Raji (cell line): ENCODE data around the gene ETV2.
A peak's percentile ranks its signal among the peaks of the same experiment; 100 is the strongest.

Source experiments
- POLR2A ChIP-seq: IDR thresholded peaks from 2 replicates; pipeline ENCODE4 v1.6.1; 2011; ENCODE audit warnings: low read depth, low read length, control low read depth; ENCODE audit not compliant: insufficient read depth

ETV2 gene

GRCh38 chr19:35645680-35646511 is 4.4 kb downstream of the ETV2 start:
- TF ChIP-seq POLR2A: no peak

GRCh38 chr19:35648017-35648961 is 6.7 kb downstream of the ETV2 start, which contains the start of gene COX6B1:
Gene COX6B1 (plus strand): TSS chr19:35648323. CDS start chr19:35651244, 2,921 bp downstream.
- peak; percentile 94 for TF ChIP-seq POLR2A

GRCh38 chr19:35650581-35650980 is 9.0 kb downstream of the ETV2 start:
- no peak for TF ChIP-seq POLR2A

GRCh38 chr19:35655600-35655999 is 14.1 kb downstream of the ETV2 start:
- no peak for TF ChIP-seq POLR2A

- no peak for TF ChIP-seq POLR2A
Measured at GRCh38 chr19:35656700-35657099, 15.2 kb downstream of the ETV2 start.

GRCh38 chr19:35657904-35658700 is 16.6 kb downstream of the ETV2 start:
- no peak for TF ChIP-seq POLR2A

GRCh38 chr19:35661995-35662340 is 20.4 kb downstream of the ETV2 start:
- TF ChIP-seq POLR2A: no peak

- no peak for TF ChIP-seq POLR2A
Measured at GRCh38 chr19:35663981-35664380, 22.4 kb downstream of the ETV2 start.

- TF ChIP-seq POLR2A: no peak
Measured at GRCh38 chr19:35665157-35665556, 23.6 kb downstream of the ETV2 start.

- no peak for TF ChIP-seq POLR2A
Measured at GRCh38 chr19:35665604-35666003, 24.1 kb downstream of the ETV2 start.

- no peak for TF ChIP-seq POLR2A
Measured at GRCh38 chr19:35666251-35666913, 24.8 kb downstream of the ETV2 start, which contains the start of gene UPK1A. Gene UPK1A (plus strand): TSS chr19:35666517. CDS start chr19:35666813, 296 bp downstream.

- TF ChIP-seq POLR2A: no peak
Measured at GRCh38 chr19:35669566-35669965, 28.0 kb downstream of the ETV2 start.

- TF ChIP-seq POLR2A: no peak
Measured at GRCh38 chr19:35669974-35670373, 28.4 kb downstream of the ETV2 start.

- TF ChIP-seq POLR2A: no peak
Measured at GRCh38 chr19:35670686-35671085, 29.1 kb downstream of the ETV2 start.
